WTC11 (cell line): ENCODE results near the gene ZMYND8. TPM values are rescaled to one million over a fixed set of nuclear protein-coding genes. Genes with fewer than 3 reads are reported as not detected.

Experiments used
- ATAC-seq: fragments of 200-7000 bp; cut with Tn5 transposase; 2 replicates; pipeline ENCODE4 v1.10.0; 2021; ENCODE audit warnings: mild to moderate bottlenecking, moderate library complexity
- CTCF ChIA-PET: fragments of 300-600 bp; sonication (Branson Sonifier 250); formaldehyde crosslinking; loops from one replicate; lab custom pipeline; 2021; ENCODE audit warnings: antibody characterized with exemption; lab: Charles Lee
- POLR2A ChIA-PET: fragments of 350-600 bp; sonication (Branson Sonifier 250); formaldehyde crosslinking; loops from one replicate; lab custom pipeline; 2021; ENCODE audit warnings: antibody characterized with exemption; lab: Charles Lee
- DNase-seq: peaks from one replicate; pipeline ENCODE4 v3.0.0; 2021; ENCODE audit warnings: low spot score
- H3K27ac Mint-ChIP-seq: 2 replicates; pipeline ENCODE4 v1.8.0; 2021; ENCODE audit warnings: mixed read lengths
- H3K27me3 Mint-ChIP-seq: 2 replicates; pipeline ENCODE4 v1.8.0; 2021; ENCODE audit warnings: low read depth, mild to moderate bottlenecking, moderate library complexity, mixed read lengths
- H3K36me3 Mint-ChIP-seq: 2 replicates; pipeline ENCODE4 v1.8.0; 2021; ENCODE audit warnings: mixed read lengths
- H3K4me1 Mint-ChIP-seq: 2 replicates; pipeline ENCODE4 v1.8.0; 2022; ENCODE audit warnings: mixed read lengths
- H3K4me3 Mint-ChIP-seq: 2 replicates; pipeline ENCODE4 v1.8.0; 2021; ENCODE audit warnings: mild to moderate bottlenecking, moderate library complexity, mixed read lengths
- H3K9me3 Mint-ChIP-seq: 2 replicates; pipeline ENCODE4 v1.8.0; 2021; ENCODE audit warnings: mixed read lengths
- CREB1 ChIP-seq: sonication (generic); formaldehyde crosslinking; IDR thresholded peaks from 2 replicates; pipeline ENCODE4 v1.8.0; 2023; ENCODE audit warnings: mild to moderate bottlenecking, missing genetic modification reagents
- CREM ChIP-seq: sonication (generic); formaldehyde crosslinking; IDR thresholded peaks from 2 replicates; pipeline ENCODE4 v1.8.1; 2022; ENCODE audit warnings: mild to moderate bottlenecking, missing genetic modification reagents, moderate library complexity
- ELF4 ChIP-seq: sonication (generic); formaldehyde crosslinking; IDR thresholded peaks from 2 replicates; pipeline ENCODE4 v1.8.1; 2022; ENCODE audit warnings: low read depth, mild to moderate bottlenecking, moderate library complexity, missing genetic modification reagents
- FOXJ3 ChIP-seq: sonication (generic); formaldehyde crosslinking; IDR thresholded peaks from 2 replicates; pipeline ENCODE4 v1.9.0; 2021; ENCODE audit warnings: missing genetic modification reagents, mild to moderate bottlenecking, borderline replicate concordance
- HMGA2 ChIP-seq: fragments of 250-450 bp; sonication (Bioruptor Pico); IDR thresholded peaks from 2 replicates; pipeline ENCODE4 v1.4.0; 2021; ENCODE audit warnings: mild to moderate bottlenecking, moderate library complexity
- SMAD4 ChIP-seq: sonication (generic); formaldehyde crosslinking; IDR thresholded peaks from 2 replicates; pipeline ENCODE4 v1.8.0; 2022; ENCODE audit warnings: mild to moderate bottlenecking, missing genetic modification reagents
- TEAD4 ChIP-seq: sonication (generic); formaldehyde crosslinking; IDR thresholded peaks from 2 replicates; pipeline ENCODE4 v1.8.0; 2022; ENCODE audit warnings: mild to moderate bottlenecking, missing genetic modification reagents
- ZNF121 ChIP-seq: sonication (generic); formaldehyde crosslinking; IDR thresholded peaks from 2 replicates; pipeline ENCODE4 v1.8.0; 2023; ENCODE audit warnings: missing genetic modification reagents
- ZNF138 ChIP-seq: sonication (generic); formaldehyde crosslinking; conservative IDR thresholded peaks from 2 replicates; pipeline ENCODE4 v1.8.1; 2022; ENCODE audit warnings: mild to moderate bottlenecking, moderate library complexity, missing genetic modification reagents
- ZNF219 ChIP-seq: sonication (generic); formaldehyde crosslinking; IDR thresholded peaks from 2 replicates; pipeline ENCODE4 v1.8.0; 2023; ENCODE audit warnings: missing genetic modification reagents, mild to moderate bottlenecking, borderline replicate concordance
- ZNF416 ChIP-seq: fragments of 250-450 bp; sonication (Bioruptor Pico); IDR thresholded peaks from 2 replicates; pipeline ENCODE4 v1.9.0; 2021; ENCODE audit warnings: mild to moderate bottlenecking, inconsistent platforms
- total RNA-seq: library from RNA; stranded (reverse); gene quantifications from 3 replicates; pipeline ENCODE4 v1.2.3, GENCODE V29; 2021
- TF ChIP-seq, protein P1 (sequence below): sonication (generic); formaldehyde crosslinking; IDR thresholded peaks from 2 replicates; pipeline ENCODE4 v1.8.0; 2023; ENCODE audit warnings: missing genetic modification reagents
- TF ChIP-seq, protein P2 (sequence below): sonication (generic); formaldehyde crosslinking; conservative IDR thresholded peaks from 2 replicates; pipeline ENCODE4 v1.8.1; 2022; ENCODE audit warnings: mild to moderate bottlenecking, missing genetic modification reagents
- TF ChIP-seq, protein P3 (sequence below): sonication (generic); formaldehyde crosslinking; IDR thresholded peaks from 2 replicates; pipeline ENCODE4 v1.8.0; 2022; ENCODE audit warnings: mild to moderate bottlenecking, missing genetic modification reagents
- TF ChIP-seq, protein P4 (sequence below): sonication (generic); formaldehyde crosslinking; IDR thresholded peaks from 2 replicates; pipeline ENCODE4 v1.8.1; 2023; ENCODE audit warnings: mild to moderate bottlenecking, missing genetic modification reagents, borderline replicate concordance
- TF ChIP-seq, protein P5 (sequence below): fragments of 250-450 bp; sonication (Bioruptor Pico); IDR thresholded peaks from 2 replicates; pipeline ENCODE4 v1.8.0; 2021; ENCODE audit warnings: mild to moderate bottlenecking
- TF ChIP-seq, protein P6 (sequence below): fragments of 250-450 bp; sonication (Bioruptor Pico); conservative IDR thresholded peaks from 2 replicates; pipeline ENCODE4 v1.9.0; 2021; ENCODE audit warnings: mild to moderate bottlenecking

Gene ZMYND8
- total RNA-seq, 1 experiment from 2014 or later: 114 TPM

DNA sequence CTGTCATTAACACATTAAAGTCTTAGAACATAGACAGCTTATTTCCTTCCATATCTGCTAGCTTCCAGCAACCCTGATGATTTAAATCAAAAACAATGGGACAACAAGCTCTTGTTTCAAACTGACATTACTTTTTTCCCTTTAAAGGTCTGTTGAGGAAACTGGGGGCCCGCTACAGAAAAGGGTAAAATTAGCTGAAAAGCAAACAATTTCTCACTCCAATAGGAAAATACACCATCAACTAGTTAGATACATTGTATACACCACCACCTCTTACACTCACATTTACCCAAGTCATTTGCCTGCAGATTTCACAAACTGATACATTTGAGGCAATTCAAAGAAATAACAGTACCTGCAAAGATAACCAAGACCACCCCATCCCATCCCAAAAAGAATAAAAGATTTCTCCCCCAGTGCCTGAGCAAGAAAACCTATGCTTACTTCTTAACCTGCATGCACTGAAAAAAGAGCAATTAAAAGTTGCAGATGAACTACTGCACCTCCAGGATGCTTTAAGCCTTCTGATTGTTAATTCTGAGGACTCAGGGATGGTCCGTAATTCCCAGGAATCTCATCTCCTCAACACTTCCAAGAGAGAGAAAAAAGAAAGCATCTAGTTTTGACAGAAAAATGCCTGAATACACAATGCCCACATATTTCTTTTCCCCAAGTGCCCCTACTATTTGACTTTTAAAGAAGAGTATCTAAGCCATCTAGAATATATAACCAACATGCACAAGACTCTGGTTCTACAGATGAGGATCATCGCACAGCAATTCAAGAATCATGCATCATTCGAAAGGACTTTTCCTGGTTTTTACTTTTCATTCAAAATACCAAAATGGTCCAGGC, 5.6 kb downstream of the ZMYND8 start:
- Mint-ChIP-seq H3K9me3 (no peaks in the 10 kb centered on the region), H3K27me3 (no peaks in the 10 kb centered on the region), H3K36me3 (peaks cover 16% of the 10 kb centered on the region), H3K4me1 (no peaks in the 10 kb centered on the region), H3K4me3 (no peak overlapping the region), H3K27ac (no peak overlapping the region)
- TF ChIP-seq, protein P1, sequence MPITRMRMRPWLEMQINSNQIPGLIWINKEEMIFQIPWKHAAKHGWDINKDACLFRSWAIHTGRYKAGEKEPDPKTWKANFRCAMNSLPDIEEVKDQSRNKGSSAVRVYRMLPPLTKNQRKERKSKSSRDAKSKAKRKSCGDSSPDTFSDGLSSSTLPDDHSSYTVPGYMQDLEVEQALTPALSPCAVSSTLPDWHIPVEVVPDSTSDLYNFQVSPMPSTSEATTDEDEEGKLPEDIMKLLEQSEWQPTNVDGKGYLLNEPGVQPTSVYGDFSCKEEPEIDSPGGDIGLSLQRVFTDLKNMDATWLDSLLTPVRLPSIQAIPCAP (CRISPR knock-in tag): no peak
- TF ChIP-seq, protein P2, sequence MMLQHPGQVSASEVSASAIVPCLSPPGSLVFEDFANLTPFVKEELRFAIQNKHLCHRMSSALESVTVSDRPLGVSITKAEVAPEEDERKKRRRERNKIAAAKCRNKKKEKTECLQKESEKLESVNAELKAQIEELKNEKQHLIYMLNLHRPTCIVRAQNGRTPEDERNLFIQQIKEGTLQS (CRISPR knock-in tag): no peak
- TF ChIP-seq, protein P3, sequence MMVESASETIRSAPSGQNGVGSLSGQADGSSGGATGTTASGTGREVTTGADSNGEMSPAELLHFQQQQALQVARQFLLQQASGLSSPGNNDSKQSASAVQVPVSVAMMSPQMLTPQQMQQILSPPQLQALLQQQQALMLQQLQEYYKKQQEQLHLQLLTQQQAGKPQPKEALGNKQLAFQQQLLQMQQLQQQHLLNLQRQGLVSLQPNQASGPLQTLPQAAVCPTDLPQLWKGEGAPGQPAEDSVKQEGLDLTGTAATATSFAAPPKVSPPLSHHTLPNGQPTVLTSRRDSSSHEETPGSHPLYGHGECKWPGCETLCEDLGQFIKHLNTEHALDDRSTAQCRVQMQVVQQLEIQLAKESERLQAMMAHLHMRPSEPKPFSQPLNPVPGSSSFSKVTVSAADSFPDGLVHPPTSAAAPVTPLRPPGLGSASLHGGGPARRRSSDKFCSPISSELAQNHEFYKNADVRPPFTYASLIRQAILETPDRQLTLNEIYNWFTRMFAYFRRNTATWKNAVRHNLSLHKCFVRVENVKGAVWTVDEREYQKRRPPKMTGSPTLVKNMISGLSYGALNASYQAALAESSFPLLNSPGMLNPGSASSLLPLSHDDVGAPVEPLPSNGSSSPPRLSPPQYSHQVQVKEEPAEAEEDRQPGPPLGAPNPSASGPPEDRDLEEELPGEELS: no peak
- ChIA-PET CTCF (interaction anchor here (1.1 to 4.2 kb wide), 9 partner anchors 8 to 155 kb away, joined by 3 to 41 read pairs (median 4); no protein-coding TSS in a partner anchor), POLR2A (interaction anchor here (1.5 to 10.3 kb wide), 5 partner anchors 8 to 33 kb away, joined by 3 to 140 read pairs (median 4); no protein-coding TSS in a partner anchor)
- ATAC-seq (no peak), DNase-seq (no peak)

DNA sequence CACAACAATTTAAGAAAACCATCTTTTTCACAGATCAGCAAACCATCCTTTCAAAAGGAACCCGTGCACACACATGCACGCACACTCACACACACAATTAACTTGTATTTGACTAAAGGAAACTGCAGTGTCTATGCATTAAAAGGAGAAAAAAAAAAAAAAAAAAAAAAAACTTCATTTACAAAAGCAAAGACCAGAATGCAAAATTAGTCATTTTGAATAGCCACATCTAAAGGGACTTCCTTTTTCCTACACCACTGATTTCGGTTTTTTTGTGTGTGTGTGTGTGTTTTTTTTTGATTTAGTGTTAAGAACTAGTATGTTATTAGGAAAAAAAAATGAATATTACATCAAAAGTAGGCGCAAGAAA, 6.3 kb downstream of the ZMYND8 start:
- TF ChIP-seq, protein P4, sequence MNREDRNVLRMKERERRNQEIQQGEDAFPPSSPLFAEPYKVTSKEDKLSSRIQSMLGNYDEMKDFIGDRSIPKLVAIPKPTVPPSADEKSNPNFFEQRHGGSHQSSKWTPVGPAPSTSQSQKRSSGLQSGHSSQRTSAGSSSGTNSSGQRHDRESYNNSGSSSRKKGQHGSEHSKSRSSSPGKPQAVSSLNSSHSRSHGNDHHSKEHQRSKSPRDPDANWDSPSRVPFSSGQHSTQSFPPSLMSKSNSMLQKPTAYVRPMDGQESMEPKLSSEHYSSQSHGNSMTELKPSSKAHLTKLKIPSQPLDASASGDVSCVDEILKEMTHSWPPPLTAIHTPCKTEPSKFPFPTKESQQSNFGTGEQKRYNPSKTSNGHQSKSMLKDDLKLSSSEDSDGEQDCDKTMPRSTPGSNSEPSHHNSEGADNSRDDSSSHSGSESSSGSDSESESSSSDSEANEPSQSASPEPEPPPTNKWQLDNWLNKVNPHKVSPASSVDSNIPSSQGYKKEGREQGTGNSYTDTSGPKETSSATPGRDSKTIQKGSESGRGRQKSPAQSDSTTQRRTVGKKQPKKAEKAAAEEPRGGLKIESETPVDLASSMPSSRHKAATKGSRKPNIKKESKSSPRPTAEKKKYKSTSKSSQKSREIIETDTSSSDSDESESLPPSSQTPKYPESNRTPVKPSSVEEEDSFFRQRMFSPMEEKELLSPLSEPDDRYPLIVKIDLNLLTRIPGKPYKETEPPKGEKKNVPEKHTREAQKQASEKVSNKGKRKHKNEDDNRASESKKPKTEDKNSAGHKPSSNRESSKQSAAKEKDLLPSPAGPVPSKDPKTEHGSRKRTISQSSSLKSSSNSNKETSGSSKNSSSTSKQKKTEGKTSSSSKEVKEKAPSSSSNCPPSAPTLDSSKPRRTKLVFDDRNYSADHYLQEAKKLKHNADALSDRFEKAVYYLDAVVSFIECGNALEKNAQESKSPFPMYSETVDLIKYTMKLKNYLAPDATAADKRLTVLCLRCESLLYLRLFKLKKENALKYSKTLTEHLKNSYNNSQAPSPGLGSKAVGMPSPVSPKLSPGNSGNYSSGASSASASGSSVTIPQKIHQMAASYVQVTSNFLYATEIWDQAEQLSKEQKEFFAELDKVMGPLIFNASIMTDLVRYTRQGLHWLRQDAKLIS (CRISPR knock-in tag): no peak
- TF ChIP-seq, protein P3: no peak
- TF ChIP-seq, protein P5, sequence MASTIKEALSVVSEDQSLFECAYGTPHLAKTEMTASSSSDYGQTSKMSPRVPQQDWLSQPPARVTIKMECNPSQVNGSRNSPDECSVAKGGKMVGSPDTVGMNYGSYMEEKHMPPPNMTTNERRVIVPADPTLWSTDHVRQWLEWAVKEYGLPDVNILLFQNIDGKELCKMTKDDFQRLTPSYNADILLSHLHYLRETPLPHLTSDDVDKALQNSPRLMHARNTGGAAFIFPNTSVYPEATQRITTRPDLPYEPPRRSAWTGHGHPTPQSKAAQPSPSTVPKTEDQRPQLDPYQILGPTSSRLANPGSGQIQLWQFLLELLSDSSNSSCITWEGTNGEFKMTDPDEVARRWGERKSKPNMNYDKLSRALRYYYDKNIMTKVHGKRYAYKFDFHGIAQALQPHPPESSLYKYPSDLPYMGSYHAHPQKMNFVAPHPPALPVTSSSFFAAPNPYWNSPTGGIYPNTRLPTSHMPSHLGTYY (CRISPR knock-in tag): no peak
- TF ChIP-seq ZNF416 (CRISPR knock-in tag) (no peak), HMGA2 (CRISPR knock-in tag) (no peak), CREM (no peak), CREB1 (no peak), ZNF138 (CRISPR knock-in tag) (no peak), ZNF219 (CRISPR knock-in tag) (no peak), TEAD4 (CRISPR knock-in tag) (no peak), FOXJ3 (CRISPR knock-in tag) (no peak), ELF4 (CRISPR knock-in tag) (no peak), ZNF121 (CRISPR knock-in tag) (no peak), SMAD4 (no peak)
- TF ChIP-seq, protein P6, sequence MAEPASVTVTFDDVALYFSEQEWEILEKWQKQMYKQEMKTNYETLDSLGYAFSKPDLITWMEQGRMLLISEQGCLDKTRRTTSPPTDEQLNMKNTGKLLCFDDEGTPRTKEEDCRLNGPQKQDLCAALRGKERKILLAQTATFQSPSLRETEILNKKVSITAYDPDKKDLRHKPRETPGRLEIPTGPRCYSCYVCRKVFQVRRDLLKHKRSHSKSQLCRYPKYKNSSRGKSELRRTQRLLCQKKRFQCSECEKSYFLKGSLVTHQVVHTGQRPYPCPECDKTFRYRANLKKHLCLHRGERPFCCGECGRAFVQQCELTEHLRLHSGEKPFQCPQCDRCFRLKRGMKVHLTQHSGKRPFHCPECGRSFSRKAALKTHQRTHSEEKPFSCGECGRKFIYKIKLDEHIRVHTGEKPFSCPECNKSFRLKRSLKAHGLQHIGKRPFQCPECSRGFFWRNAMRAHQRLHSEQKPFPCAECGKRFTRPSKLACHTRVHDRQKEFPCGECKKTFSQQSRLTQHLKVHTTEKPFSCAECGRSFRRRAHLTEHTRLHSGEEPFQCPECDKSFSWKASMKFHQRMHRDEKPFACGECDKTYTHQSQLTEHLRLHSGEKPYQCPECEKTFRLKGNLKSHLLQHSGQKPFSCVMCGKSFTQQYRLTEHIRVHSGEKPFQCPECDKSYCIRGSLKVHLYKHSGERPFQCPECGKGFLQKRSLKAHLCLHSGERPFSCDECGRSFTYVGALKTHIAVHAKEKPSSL (CRISPR knock-in tag): no peak
- ATAC-seq (no peak), DNase-seq (no peak)
- peaks cover 18% of the 10 kb centered on the region for H3K36me3 Mint-ChIP-seq
- POLR2A ChIA-PET: interaction anchor here (0.6 to 1.9 kb wide), 4 partner anchors 9 to 32 kb away, joined by 3 to 10 read pairs (median 4); no protein-coding TSS in a partner anchor
- H3K27ac Mint-ChIP-seq: no peak overlapping the region
- H3K9me3 Mint-ChIP-seq: no peaks in the 10 kb centered on the region
- no peaks in the 10 kb centered on the region for H3K27me3 Mint-ChIP-seq
- H3K4me1 Mint-ChIP-seq: peaks cover 1% of the 10 kb centered on the region
- no peak overlapping the region for H3K4me3 Mint-ChIP-seq
- CTCF ChIA-PET: interaction anchor here (0.6 to 2.3 kb wide), 6 partner anchors 9 to 68 kb away, joined by 3 to 18 read pairs (median 3); no protein-coding TSS in a partner anchor
